Measurements from ENCODE around the gene ZNF688. TPM values are rescaled to one million over a fixed set of nuclear protein-coding genes. Genes with fewer than 3 reads are reported as not detected.
"Not testable (repeated sequence)": the region's sequence is repeated elsewhere in the genome, so short reads cannot be mapped to it uniquely, and the experiment has no call there.

Gene ZNF688
- total RNA-seq, 1 experiment from 2014 or later = 3.1 TPM

GRCh38 chr16:30533748-30534367 is 37.7 kb downstream of the ZNF688 start:
- no peak for DNase-seq (ENCODE audit: low spot score)

GRCh38 chr16:30533146-30533522 is 38.4 kb downstream of the ZNF688 start:
- DNase-seq (ENCODE audit: low spot score) = no peak

GRCh38 chr16:30532285-30533145 is 39.0 kb downstream of the ZNF688 start:
- DNase-seq (ENCODE audit: low spot score) = no peak

GRCh38 chr16:30530163-30531037 is 41.1 kb downstream of the ZNF688 start:
- DNase-seq (ENCODE audit: low spot score) = no peak

GRCh38 chr16:30528799-30529457 is 42.6 kb downstream of the ZNF688 start:
- DNase-seq (ENCODE audit: low spot score) = no peak

- no peak for DNase-seq (ENCODE audit: low spot score)
Observed at GRCh38 chr16:30527635-30528178, 43.8 kb downstream of the ZNF688 start.

GRCh38 chr16:30526823-30527634 is 44.5 kb downstream of the ZNF688 start:
- peak; percentile 96 for DNase-seq (ENCODE audit: low spot score)

- DNase-seq (ENCODE audit: low spot score) = no peak
Observed at GRCh38 chr16:30526137-30526822, 45.2 kb downstream of the ZNF688 start, which contains the start of gene ZNF768. TSS of gene ZNF768 (minus strand) at chr16:30526566. CDS start at chr16:30526413, 153 bp downstream.

GRCh38 chr16:30525844-30526136 is 45.7 kb downstream of the ZNF688 start:
- DNase-seq (ENCODE audit: low spot score) = no peak

GRCh38 chr16:30524575-30525568 is 46.6 kb downstream of the ZNF688 start:
- no peak for DNase-seq (ENCODE audit: low spot score)

- DNase-seq (ENCODE audit: low spot score) = no peak
Observed at GRCh38 chr16:30523768-30524574, 47.5 kb downstream of the ZNF688 start.

- DNase-seq (ENCODE audit: low spot score) = not testable (repeated sequence)
Observed at GRCh38 chr16:30522702-30523463, 48.6 kb downstream of the ZNF688 start.

GRCh38 chr16:30521873-30522641 is 49.5 kb downstream of the ZNF688 start:
- DNase-seq (ENCODE audit: low spot score) = no peak

GRCh38 chr16:30521476-30521872 is 50.0 kb downstream of the ZNF688 start:
- no peak for DNase-seq (ENCODE audit: low spot score)
